Endodermal cell (in vitro differentiated cells): ENCODE data around the gene IGFL3. TPM values are rescaled to one million over a fixed set of nuclear protein-coding genes. Genes with fewer than 3 reads are reported as not detected.

Experiments
- DNase-seq: peaks from one replicate; pipeline ENCODE4 v3.0.0-alpha.2; 2017
- H3K27ac ChIP-seq: 2 replicates; pipeline ENCODE4 v1.5.1; 2013; ENCODE audit warnings: mild to moderate bottlenecking, low read depth, low read length, moderate library complexity
- H3K27me3 ChIP-seq: 2 replicates; pipeline ENCODE4 v1.6.1; 2013; ENCODE audit warnings: mild to moderate bottlenecking, low read length, moderate library complexity; ENCODE audit not compliant: insufficient read depth, control insufficient read depth, poor library complexity, severe bottlenecking
- H3K36me3 ChIP-seq: 2 replicates; pipeline ENCODE4 v1.7.0; 2013; ENCODE audit warnings: mild to moderate bottlenecking, low read length, moderate library complexity; ENCODE audit not compliant: control insufficient read depth, insufficient read depth
- H3K4me1 ChIP-seq: one replicate; pipeline ENCODE4 v1.7.0; 2013; ENCODE audit warnings: low read length; ENCODE audit not compliant: control insufficient read depth, insufficient read depth
- H3K4me3 ChIP-seq: 2 replicates; pipeline ENCODE4 v1.5.1; 2013; ENCODE audit warnings: mild to moderate bottlenecking, low read length, moderate library complexity
- H3K9ac ChIP-seq: 2 replicates; pipeline ENCODE4 v1.6.1; 2013; ENCODE audit warnings: mild to moderate bottlenecking, low read length, moderate library complexity; ENCODE audit not compliant: poor library complexity, severe bottlenecking; ENCODE audit errors: extremely low read depth
- H3K9me3 ChIP-seq: 2 replicates; pipeline ENCODE4 v1.6.1; 2013; ENCODE audit warnings: mild to moderate bottlenecking, low read length, moderate library complexity; ENCODE audit not compliant: control insufficient read depth
- H3K27ac Mint-ChIP-seq: 2 replicates; pipeline ENCODE4 v1.8.0; 2020; ENCODE audit warnings: mixed read lengths
- H3K27me3 Mint-ChIP-seq: 2 replicates; pipeline ENCODE4 v1.8.0; 2021; ENCODE audit warnings: mild to moderate bottlenecking, mixed read lengths; ENCODE audit not compliant: insufficient read depth
- H3K36me3 Mint-ChIP-seq: 2 replicates; pipeline ENCODE4 v1.8.0; 2020; ENCODE audit warnings: low read depth, mixed read lengths
- H3K4me1 Mint-ChIP-seq: 2 replicates; pipeline ENCODE4 v1.8.0; 2020; ENCODE audit warnings: mixed read lengths
- H3K4me3 Mint-ChIP-seq: 2 replicates; pipeline ENCODE4 v1.8.0; 2020; ENCODE audit warnings: mild to moderate bottlenecking, moderate library complexity, mixed read lengths
- H3K9me3 Mint-ChIP-seq: 2 replicates; pipeline ENCODE4 v1.8.0; 2020; ENCODE audit warnings: mild to moderate bottlenecking, mixed read lengths
- CTCF ChIP-seq: fragments of 200-600 bp; sonication (generic); conservative IDR thresholded peaks from 2 replicates; pipeline ENCODE4 v1.5.0; 2021; ENCODE audit warnings: antibody characterized with exemption, mild to moderate bottlenecking
- WGBS, 2 experiments: methylation state at CpG; one replicate each; pipeline versions ENCODE4 v1.1.5 to v1.1.7; 2013; ENCODE audit warnings: missing lambda C conversion rate in 2 of 2, mixed read lengths in 1 of 2; ENCODE audit not compliant: insufficient coverage in 1 of 2, insufficient read length in 1 of 2; 5-methylcytosine and 5-hydroxymethylcytosine counted together
- total RNA-seq, 2 donors: library from RNA; stranded (reverse); fragmentation: NEBNext Ultra II Directional in 1 of 2; extraction: Animal tissue kit (Norgen Biotek cat#: 25700) in 1 of 2; gene quantifications; 2 replicates in 1 of 2; 3 replicates in 1 of 2; pipeline ENCODE4 v1.2.1, GENCODE V29; 2021

Gene IGFL3
- total RNA-seq, 2 donors from 2014 or later, result 0.88 to 2.1 TPM

- Mint-ChIP-seq H3K27me3 (peaks cover 6% of the 10 kb centered on the region), H3K9me3 (peaks cover 8% of the 10 kb centered on the region), H3K27ac (no peak overlapping the region), H3K4me3 (no peak overlapping the region), H3K36me3 (peaks cover 4% of the 10 kb centered on the region), H3K4me1 (peaks cover 22% of the 10 kb centered on the region)
- Histone ChIP-seq H3K9ac (no peak overlapping the region), H3K4me1 (no peaks in the 10 kb centered on the region), H3K9me3 (peaks cover 4% of the 10 kb centered on the region), H3K27me3 (no peaks in the 10 kb centered on the region), H3K4me3 (no peak overlapping the region), H3K36me3 (no peaks in the 10 kb centered on the region), H3K27ac (no peak overlapping the region)
- no peak for TF ChIP-seq CTCF
- WGBS, 2 experiments, result 92 to 100% methylated on average over 2 to 4 of the region's 4 CpGs
- DNase-seq, result no peak
Measured at GRCh38 chr19:46137915-46138473, 13.5 kb upstream of the IGFL3 start.

- Histone ChIP-seq H3K9ac (no peak overlapping the region), H3K27me3 (no peaks in the 10 kb centered on the region), H3K4me1 (no peaks in the 10 kb centered on the region), H3K4me3 (peak overlapping the region; percentile 47), H3K27ac (peak overlapping the region; percentile 93), H3K9me3 (peaks cover 4% of the 10 kb centered on the region), H3K36me3 (no peaks in the 10 kb centered on the region)
- Mint-ChIP-seq H3K36me3 (peaks cover 4% of the 10 kb centered on the region), H3K4me1 (peaks cover 16% of the 10 kb centered on the region), H3K4me3 (no peak overlapping the region), H3K27ac (no peak overlapping the region), H3K9me3 (peaks cover 8% of the 10 kb centered on the region), H3K27me3 (peaks cover 6% of the 10 kb centered on the region)
- no peak for DNase-seq
- TF ChIP-seq CTCF, result no peak
Measured at GRCh38 chr19:46134527-46134926, 10.0 kb upstream of the IGFL3 start.

- H3K27me3 Mint-ChIP-seq, result peaks cover 9% of the 10 kb centered on the region
- no peaks in the 10 kb centered on the region for H3K36me3 ChIP-seq
- H3K27ac ChIP-seq, result peak overlapping the region; percentile 93
- H3K36me3 Mint-ChIP-seq, result peaks cover 4% of the 10 kb centered on the region
- H3K9me3 ChIP-seq, result peaks cover 4% of the 10 kb centered on the region
- 82% methylated on average over 1 of the region's 1 CpG; no CpG with 5 or more reads in 1 of the 2 experiments for WGBS, 2 experiments
- peak overlapping the region; percentile 52 for H3K9ac ChIP-seq
- peak overlapping the region; percentile 66 for H3K4me3 ChIP-seq
- H3K27me3 ChIP-seq, result no peaks in the 10 kb centered on the region
- no peak overlapping the region for H3K4me3 Mint-ChIP-seq
- peaks cover 16% of the 10 kb centered on the region for H3K4me1 Mint-ChIP-seq
- H3K9me3 Mint-ChIP-seq, result peaks cover 8% of the 10 kb centered on the region
- peak; percentile 64 for DNase-seq
- TF ChIP-seq CTCF, result no peak
- H3K27ac Mint-ChIP-seq, result peak overlapping the region; percentile 93
- H3K4me1 ChIP-seq, result no peaks in the 10 kb centered on the region
Measured at GRCh38 chr19:46133777-46134241, 9.3 kb upstream of the IGFL3 start.
